Ramos (cell line): ENCODE measurements around the gene FCRL2.

Experiments
- in situ Hi-C: fragments of 300-500 bp; cut with MboI; formaldehyde crosslinking; loops from one replicate; pipeline ENCODE4 v1.14.3; 2022; ENCODE audit warnings: low sequenced_read_pairs; ENCODE audit not compliant: unreplicated experiment

FCRL2 gene

GRCh38 chr1:157776971-157777391, at the start of gene FCRL2:
TSS of gene FCRL2 (minus strand) at chr1:157777132. CDS start at chr1:157777073, 59 bp downstream.
- in situ Hi-C loops, result loop anchor here (10.0 kb wide), 1 partner anchor 202 kb away; no protein-coding TSS in a partner anchor

- in situ Hi-C loops, result no loop called here
Measured at GRCh38 chr1:157820299-157820698, 43.4 kb upstream of the FCRL2 start.

- in situ Hi-C loops, result no loop called here
Measured at GRCh38 chr1:157819896-157820295, 43.0 kb upstream of the FCRL2 start, which contains the start of gene FCRL1. TSS of gene FCRL1 (minus strand) at chr1:157820120. CDS start at chr1:157820037, 83 bp downstream.

GRCh38 chr1:157819215-157819614, 42.3 kb upstream of the FCRL2 start:
- in situ Hi-C loops, result no loop called here

- in situ Hi-C loops, result no loop called here
Measured at GRCh38 chr1:157813269-157813668, 36.3 kb upstream of the FCRL2 start.

GRCh38 chr1:157806431-157807149, 29.7 kb upstream of the FCRL2 start:
- in situ Hi-C loops, result no loop called here

GRCh38 chr1:157803851-157804250, 26.9 kb upstream of the FCRL2 start:
- in situ Hi-C loops, result no loop called here

- in situ Hi-C loops, result no loop called here
Measured at GRCh38 chr1:157799996-157800395, 23.1 kb upstream of the FCRL2 start.

- in situ Hi-C loops, result no loop called here
Measured at GRCh38 chr1:157798211-157798610, 21.3 kb upstream of the FCRL2 start.

- in situ Hi-C loops, result no loop called here
Measured at GRCh38 chr1:157785248-157785647, 8.3 kb upstream of the FCRL2 start.

- in situ Hi-C loops, result no loop called here
Measured at GRCh38 chr1:157784801-157785200, 7.9 kb upstream of the FCRL2 start.

GRCh38 chr1:157782931-157783330, 6.0 kb upstream of the FCRL2 start:
- in situ Hi-C loops, result no loop called here

GRCh38 chr1:157781048-157781447, 4.1 kb upstream of the FCRL2 start:
- in situ Hi-C loops, result no loop called here

GRCh38 chr1:157775101-157775870, 1.6 kb downstream of the FCRL2 start:
- in situ Hi-C loops, result loop anchor here (10.0 kb wide), 1 partner anchor 200 kb away; no protein-coding TSS in a partner anchor

GRCh38 chr1:157774412-157774811, 2.5 kb downstream of the FCRL2 start:
- in situ Hi-C loops, result loop anchor here (10.0 kb wide), 1 partner anchor 200 kb away; no protein-coding TSS in a partner anchor

GRCh38 chr1:157773493-157774350, 3.2 kb downstream of the FCRL2 start:
- in situ Hi-C loops, result loop anchor here (10.0 kb wide), 1 partner anchor 199 kb away; no protein-coding TSS in a partner anchor

GRCh38 chr1:157771661-157772425, 5.1 kb downstream of the FCRL2 start:
- in situ Hi-C loops, result loop anchor here (10.0 kb wide), 1 partner anchor 197 kb away; no protein-coding TSS in a partner anchor

GRCh38 chr1:157770442-157771043, 6.4 kb downstream of the FCRL2 start:
- in situ Hi-C loops, result loop anchor here (10.0 kb wide), 1 partner anchor 196 kb away; no protein-coding TSS in a partner anchor

GRCh38 chr1:157766792-157767191, 10.1 kb downstream of the FCRL2 start:
- in situ Hi-C loops, result no loop called here
